ENCODE data around the gene CDCP2. TPM values are rescaled to one million over a fixed set of nuclear protein-coding genes. Genes with fewer than 3 reads are reported as not detected.

Gene CDCP2
- total RNA-seq, 2 donors from 2014 or later, result 0.10 TPM; not detected in 1

- H3K27me3 ChIP-seq, result no peaks in the 10 kb centered on the region
- H3K4me1 ChIP-seq, result no peaks in the 10 kb centered on the region
- H3K27ac ChIP-seq, result no peak overlapping the region
- no peak overlapping the region for H3K4me3 ChIP-seq
- no peak for TF ChIP-seq CTCF (IDR thresholded peaks at IDR 0.05)
- H3K9ac ChIP-seq (ENCODE audit: low read depth in 2 of 2, low read length in 2 of 2), result no peak overlapping the region
- no peak for DNase-seq
- H3K36me3 ChIP-seq, result no peaks in the 10 kb centered on the region
- intact Hi-C loops (cut with DNase I), result loop anchor here (10.0 kb wide), 1 partner anchor 203 kb away; no protein-coding TSS in a partner anchor
- no peaks in the 10 kb centered on the region for H3K9me3 ChIP-seq
These were observed 38.7 kb upstream of the CDCP2 start for GRCh38 chr1:54191525-54191924.

- no peaks in the 10 kb centered on the region for H3K4me1 ChIP-seq
- H3K9ac ChIP-seq (ENCODE audit: low read depth in 2 of 2, low read length in 2 of 2), result no peak overlapping the region
- no peak for TF ChIP-seq CTCF (IDR thresholded peaks at IDR 0.05)
- no peak overlapping the region for H3K4me3 ChIP-seq
- H3K27me3 ChIP-seq, result no peaks in the 10 kb centered on the region
- H3K9me3 ChIP-seq, result no peaks in the 10 kb centered on the region
- DNase-seq, result no peak
- intact Hi-C loops (cut with DNase I), result loop anchor here (10.0 kb wide), 1 partner anchor 204 kb away; no protein-coding TSS in a partner anchor
- H3K27ac ChIP-seq, result no peak overlapping the region
- no peaks in the 10 kb centered on the region for H3K36me3 ChIP-seq
These were observed 37.7 kb upstream of the CDCP2 start for GRCh38 chr1:54190526-54190925.

GRCh38 chr1:54188291-54188690 lies 35.5 kb upstream of the CDCP2 start:
- TF ChIP-seq CTCF (IDR thresholded peaks at IDR 0.05), result no peak

GRCh38 chr1:54186056-54186455 lies 33.3 kb upstream of the CDCP2 start:
- no peak overlapping the region for H3K27ac ChIP-seq
- intact Hi-C loops (cut with DNase I), result loop anchor here (10.0 kb wide), 1 partner anchor 309 kb away; no protein-coding TSS in a partner anchor
- H3K27me3 ChIP-seq, result no peaks in the 10 kb centered on the region
- DNase-seq, result no peak
- no peaks in the 10 kb centered on the region for H3K9me3 ChIP-seq
- H3K9ac ChIP-seq (ENCODE audit: low read depth in 2 of 2, low read length in 2 of 2), result no peak overlapping the region
- H3K4me1 ChIP-seq, result no peaks in the 10 kb centered on the region
- no peak overlapping the region for H3K4me3 ChIP-seq
- TF ChIP-seq CTCF (IDR thresholded peaks at IDR 0.05), result no peak
- no peaks in the 10 kb centered on the region for H3K36me3 ChIP-seq

More at GRCh38 chr1:54188291-54188690, 35.5 kb upstream of the CDCP2 start:
- H3K9me3 ChIP-seq, result no peaks in the 10 kb centered on the region
- DNase-seq, result no peak
- H3K36me3 ChIP-seq, result no peaks in the 10 kb centered on the region
- intact Hi-C loops (cut with DNase I), result loop anchor here (10.0 kb wide), 1 partner anchor 307 kb away; no protein-coding TSS in a partner anchor
- H3K27ac ChIP-seq, result no peak overlapping the region
- no peak overlapping the region for H3K9ac ChIP-seq (ENCODE audit: low read depth in 2 of 2, low read length in 2 of 2)
- H3K4me1 ChIP-seq, result no peaks in the 10 kb centered on the region
- H3K27me3 ChIP-seq, result no peaks in the 10 kb centered on the region
- H3K4me3 ChIP-seq, result no peak overlapping the region

- Histone ChIP-seq H3K27ac (no peak overlapping the region), H3K9me3 (no peaks in the 10 kb centered on the region), H3K9ac (ENCODE audit: low read depth in 2 of 2, low read length in 2 of 2) (no peak overlapping the region), H3K4me1 (no peaks in the 10 kb centered on the region), H3K27me3 (no peaks in the 10 kb centered on the region), H3K4me3 (no peak overlapping the region), H3K36me3 (no peaks in the 10 kb centered on the region)
- intact Hi-C loops (cut with DNase I), result loop anchor here (10.0 kb wide), 1 partner anchor 314 kb away; no protein-coding TSS in a partner anchor
- no peak for DNase-seq
- no peak for TF ChIP-seq CTCF (IDR thresholded peaks at IDR 0.05)
These were observed 28.0 kb upstream of the CDCP2 start for GRCh38 chr1:54180701-54181360.
